GM18858 (cell line): Measurements from ENCODE around the gene TTLL11.
"Not testable (repeated sequence)": the region's sequence is repeated elsewhere in the genome, so short reads cannot be mapped to it uniquely, and the experiment has no call there.

ENCODE experiments used
- ATAC-seq: cut with Tn5 transposase; IDR thresholded peaks from one replicate; pipeline ENCODE4 v1.9.1; 2021; ENCODE audit not compliant: unreplicated experiment

TTLL11 gene

DNA sequence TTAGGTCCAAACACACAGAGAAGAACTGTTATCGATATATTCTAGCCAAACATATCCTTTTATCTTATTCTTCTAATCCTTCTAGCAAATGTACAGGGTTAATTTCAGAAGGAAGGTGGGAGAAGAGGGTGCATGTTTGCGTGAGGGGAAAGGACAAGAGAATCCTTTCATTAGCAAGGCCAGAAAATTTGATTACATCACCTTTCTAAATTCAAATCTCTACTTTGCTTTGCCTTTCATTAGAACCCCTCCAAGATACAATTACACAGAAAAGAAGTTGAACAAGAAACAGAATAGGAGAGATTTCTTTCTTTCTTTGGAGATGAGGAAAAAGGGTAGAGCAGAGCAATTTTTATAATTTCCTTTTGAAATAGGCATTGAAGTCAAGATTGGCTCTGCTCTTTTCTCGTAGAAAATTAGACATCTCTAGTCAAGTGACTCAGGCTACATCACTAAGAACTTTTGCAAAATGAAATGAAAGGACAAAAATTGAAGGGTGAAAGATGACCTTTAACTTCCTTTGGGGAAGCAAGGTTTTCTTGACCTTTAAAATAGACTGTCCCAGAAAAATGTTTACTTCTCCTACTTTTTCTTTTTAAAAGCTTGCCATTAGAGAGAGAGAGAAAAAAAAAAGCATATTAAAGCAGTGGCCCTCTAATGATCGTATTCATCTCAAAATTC lies 81.2 kb downstream of the TTLL11 start:
- ATAC-seq, result no peak

DNA sequence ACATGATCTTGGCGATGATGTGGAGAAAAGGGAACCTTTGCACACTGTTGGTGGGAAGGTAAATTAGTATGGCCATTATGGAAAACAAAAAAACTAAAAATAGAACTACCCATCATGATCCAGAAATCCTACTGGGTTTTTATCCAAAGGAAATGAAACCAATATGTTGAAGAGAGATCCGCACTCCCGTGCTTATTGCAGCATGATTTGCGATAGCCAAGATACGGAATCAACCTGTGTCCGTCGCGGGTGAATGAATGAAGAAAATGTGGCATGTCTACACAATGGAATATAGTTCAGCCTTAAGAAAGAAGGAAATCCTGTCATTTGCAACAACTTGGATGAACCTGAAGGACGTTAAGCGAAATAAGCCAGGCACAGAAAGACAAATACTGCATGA lies 84.5 kb downstream of the TTLL11 start:
- ATAC-seq, result no peak

DNA sequence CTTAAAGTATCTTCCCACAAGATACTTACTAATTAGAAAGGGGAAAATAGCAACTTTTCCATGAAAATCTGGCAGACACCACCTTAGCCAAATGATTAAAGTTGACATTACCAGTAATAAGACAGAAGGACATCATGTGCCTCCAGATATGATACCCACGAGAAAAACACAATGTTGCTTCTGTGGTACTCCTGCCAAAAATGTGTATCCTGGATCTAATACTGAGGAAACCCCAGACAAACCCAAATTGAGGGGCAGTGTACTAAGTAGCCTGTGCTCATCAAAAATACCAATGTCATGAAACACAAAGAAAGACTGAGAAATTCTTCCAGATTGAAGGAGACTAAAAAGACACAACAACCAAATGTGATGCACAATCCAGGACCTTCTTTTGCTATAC lies 85.3 kb downstream of the TTLL11 start:
- ATAC-seq, result no peak

DNA sequence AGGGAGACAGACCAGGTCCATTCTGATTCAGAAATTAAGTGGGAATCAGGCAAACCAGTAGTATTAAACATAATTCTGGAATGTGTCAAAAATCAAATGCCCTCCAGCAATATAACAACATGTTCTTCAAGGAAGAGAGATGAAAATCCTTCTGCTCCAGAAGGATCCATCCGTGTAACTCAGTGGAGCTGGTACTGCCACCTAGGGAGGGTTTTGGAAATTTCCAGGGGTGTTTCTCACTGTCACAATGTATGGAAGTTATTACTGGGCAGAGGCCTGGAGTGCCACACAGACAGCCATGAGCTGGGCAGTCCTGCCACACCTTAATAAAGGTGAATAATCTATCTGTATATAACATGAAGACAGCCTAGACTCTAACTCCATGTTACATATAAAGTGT lies 87.5 kb downstream of the TTLL11 start:
- ATAC-seq, result no peak

DNA sequence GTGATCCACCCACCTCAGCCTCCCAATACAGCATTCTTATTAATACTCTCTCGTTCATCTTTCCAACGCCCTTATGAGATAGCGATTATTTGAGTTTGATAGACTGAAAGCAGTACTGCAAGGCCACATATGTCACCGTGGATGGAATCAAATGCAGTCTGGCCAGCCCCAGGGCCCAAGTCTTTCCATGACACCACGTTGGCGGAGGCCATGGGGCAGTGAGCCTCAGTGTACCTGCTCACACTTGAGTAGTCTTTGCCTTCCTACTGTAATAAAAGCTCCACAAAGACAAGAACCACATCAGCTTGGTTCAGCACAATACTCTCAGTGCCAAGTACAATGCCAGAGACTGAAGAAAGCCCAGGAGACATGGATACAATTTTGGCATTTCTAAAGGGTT lies 88.5 kb downstream of the TTLL11 start:
- ATAC-seq, result no peak

DNA sequence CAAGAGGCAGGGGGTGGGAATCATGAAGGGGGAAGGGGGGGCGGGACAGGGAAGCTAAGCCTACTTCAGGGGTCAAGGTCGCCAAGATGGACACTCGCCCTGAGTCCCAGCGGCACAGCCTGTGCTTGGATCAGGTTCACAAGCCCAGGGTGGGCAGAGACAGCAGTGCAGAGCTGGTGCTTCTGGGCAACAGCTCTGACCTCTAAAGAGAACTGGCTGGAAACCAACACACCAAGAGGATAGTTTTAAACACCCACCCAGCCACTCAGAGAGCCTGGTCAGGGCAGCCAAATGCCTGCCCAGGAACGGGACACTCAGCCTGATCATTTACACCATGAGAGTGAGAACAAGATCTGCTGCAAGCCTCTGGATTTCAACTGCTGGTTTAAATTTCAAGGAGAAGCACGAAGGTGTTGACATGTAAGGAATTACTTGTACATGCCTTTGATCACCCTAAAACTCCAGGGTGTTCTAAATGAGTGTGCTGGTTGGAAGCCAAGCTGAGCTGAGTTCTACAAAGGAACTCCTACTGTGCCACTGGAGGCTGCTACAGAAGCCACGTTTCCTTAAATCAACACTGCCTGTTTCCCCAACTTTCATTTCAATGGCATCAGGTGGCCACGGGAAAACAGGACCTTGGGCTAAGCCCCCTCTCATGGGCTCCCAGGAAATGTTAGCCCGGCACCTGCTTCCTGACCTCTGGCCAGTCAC lies 91.5 kb downstream of the TTLL11 start:
- ATAC-seq, result no peak

DNA sequence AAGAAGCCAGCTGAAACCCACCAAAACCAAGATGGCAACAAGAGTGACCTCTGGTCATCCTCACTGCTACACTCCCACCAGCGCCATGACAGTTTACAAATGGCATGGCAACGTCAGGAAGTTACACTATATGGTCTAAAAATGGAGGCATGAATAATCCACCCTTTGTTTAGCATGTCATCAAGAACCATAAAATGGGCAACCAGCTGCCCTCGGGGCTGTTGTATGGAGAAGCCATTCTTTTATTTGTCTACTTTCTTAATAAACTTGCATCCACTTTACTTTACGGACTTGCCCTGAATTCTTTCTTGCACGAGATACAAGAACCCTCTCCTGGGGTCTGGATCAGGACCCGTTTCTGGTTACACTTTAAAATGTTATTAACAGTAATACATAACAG lies 92.6 kb downstream of the TTLL11 start:
- ATAC-seq, result not testable (repeated sequence)

DNA sequence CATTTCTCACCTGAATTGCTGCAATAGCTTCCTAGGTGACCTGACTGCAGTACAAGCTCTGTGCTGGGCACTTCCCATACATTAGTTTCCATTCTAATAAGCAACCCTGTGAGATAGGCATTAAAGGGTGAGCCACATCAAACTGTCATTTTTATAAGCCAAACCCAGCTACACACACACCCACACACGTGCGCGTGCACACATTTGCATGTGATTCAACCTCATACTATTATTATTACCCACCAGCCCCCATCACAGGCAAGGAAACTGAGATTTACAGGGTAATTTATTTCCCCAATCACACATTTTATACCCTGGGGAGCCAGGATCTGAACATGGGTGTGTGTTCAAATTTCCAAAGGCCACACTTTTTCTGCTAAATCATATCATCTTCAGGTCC lies 93.6 kb downstream of the TTLL11 start:
- ATAC-seq, result no peak

DNA sequence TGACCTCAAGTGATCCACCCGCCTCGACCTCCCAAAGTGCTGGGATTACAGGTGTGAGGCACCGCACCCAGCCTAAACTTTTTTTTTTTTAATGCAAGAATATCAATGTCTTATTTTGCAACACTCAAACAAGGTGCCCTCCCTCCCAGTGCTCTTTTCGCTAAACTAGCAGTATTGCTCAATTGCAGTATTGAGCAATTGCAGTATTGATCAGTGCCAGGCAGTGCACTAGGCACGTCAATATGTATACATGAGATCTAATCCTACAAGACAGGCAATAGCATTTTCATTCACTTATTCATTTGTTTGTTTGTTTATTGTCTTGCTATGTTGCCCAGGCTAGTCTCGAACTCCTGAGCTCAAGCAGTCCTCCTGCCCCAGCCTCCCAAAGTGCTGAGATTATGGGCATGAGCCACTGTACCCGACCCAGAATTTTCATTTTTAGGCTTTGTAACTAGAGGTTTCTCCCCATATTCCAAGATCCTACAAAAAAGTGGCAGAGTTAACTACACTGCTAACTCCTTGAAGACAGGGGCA lies 94.5 kb downstream of the TTLL11 start:
- ATAC-seq, result no peak

DNA sequence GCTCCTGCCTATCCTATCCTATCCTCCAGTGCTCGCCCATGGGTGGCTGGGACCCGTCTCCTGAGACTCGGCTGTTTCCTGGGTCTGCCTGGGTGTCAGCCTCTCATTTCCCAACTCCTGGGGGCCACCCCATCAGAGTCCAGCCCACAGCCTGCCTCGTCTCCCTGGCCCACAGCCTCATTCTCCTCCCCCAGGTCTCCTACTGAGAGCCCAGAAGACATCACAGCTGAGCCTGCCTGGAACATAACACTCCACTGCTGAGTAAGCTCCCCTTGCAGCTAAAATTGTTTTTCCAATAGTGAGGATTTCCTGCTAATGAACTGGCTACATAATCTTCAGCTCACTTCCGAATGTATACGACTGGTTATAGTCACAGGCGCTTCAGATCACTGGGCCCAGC lies 95.3 kb downstream of the TTLL11 start:
- no peak for ATAC-seq

DNA sequence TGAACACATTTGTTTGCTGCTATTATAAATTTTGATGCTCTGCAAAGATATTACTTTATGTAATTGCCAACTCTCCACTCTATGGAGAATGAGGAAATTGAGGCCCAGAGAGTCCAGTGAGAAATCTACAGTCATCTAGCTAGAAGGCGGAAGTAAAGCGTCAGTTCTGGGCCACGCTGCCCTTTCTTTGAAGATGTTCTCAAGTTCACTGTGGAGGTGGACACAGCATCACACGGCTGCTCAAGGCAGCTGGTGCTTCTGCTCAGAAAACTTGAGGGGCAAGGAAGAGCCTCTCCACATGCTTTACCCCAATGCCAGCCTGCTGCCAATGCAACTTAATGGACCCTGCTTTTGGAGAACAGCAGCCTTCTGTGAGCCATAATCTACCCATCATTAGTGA lies 96.3 kb downstream of the TTLL11 start:
- no peak for ATAC-seq

DNA sequence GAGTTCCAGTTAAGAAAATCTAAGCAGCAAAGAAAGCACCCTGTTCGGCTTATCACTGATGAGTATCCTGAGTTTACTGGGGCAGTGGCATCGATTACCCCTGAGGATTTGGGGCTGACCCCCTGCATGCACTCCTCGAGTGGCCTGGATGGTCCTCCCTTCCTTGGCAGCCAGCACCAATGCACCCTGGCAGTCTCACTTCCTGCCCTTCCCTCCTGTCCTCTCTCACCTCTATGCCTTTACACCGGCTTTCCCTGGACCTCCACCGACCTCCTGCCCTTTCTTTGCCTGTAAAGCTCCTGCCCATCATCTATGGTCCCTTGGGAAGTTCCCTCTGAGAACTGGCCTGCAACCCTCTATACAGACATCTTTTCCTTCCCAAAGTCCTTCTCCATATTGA lies 97.1 kb downstream of the TTLL11 start:
- no peak for ATAC-seq

DNA sequence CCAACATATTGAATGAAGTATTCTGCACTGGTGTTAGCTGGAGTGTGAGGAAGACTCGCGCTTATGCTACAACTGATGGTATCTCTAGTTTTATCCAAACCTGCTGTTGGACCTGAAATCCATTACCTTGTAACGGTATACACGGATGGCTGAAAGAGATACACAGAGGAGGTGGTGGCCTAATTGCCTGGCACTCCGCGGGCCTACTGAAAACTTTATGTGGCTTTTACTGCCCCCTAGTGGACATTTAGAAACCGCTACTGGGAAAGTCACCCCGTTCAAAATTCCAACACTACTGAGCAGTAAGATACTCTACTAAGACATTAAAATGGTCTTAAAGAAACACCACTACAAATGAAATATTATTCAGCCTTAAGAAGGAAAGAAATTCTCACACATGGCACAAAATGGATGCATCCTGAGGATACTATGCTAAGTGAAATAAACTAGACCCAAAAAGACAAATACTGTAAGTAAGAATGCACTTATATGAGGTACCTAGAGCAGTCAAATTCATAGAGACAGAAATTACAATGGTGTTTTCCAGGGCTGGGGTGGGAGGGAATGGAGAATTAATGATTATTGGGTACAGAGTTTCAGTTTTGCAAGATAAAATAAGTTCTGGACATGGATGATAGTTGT lies 100.4 kb downstream of the TTLL11 start:
- ATAC-seq, result no peak

DNA sequence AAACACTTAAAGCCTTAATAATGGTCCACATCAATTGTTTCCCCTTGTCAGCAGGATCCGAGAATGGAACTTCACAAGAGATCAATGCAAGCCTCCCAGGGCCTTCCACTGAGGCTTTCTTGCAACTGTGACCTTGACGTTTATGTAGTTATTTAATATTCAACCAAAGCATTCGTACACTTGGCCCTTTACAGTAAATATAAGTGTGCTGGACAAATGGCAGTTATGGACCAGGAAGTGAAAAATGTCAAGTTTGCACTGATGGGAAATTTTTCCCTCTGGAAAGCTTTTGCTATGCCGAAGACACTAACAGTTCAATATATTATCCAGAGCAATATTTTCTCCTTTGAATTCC lies 101.8 kb downstream of the TTLL11 start:
- no peak for ATAC-seq

DNA sequence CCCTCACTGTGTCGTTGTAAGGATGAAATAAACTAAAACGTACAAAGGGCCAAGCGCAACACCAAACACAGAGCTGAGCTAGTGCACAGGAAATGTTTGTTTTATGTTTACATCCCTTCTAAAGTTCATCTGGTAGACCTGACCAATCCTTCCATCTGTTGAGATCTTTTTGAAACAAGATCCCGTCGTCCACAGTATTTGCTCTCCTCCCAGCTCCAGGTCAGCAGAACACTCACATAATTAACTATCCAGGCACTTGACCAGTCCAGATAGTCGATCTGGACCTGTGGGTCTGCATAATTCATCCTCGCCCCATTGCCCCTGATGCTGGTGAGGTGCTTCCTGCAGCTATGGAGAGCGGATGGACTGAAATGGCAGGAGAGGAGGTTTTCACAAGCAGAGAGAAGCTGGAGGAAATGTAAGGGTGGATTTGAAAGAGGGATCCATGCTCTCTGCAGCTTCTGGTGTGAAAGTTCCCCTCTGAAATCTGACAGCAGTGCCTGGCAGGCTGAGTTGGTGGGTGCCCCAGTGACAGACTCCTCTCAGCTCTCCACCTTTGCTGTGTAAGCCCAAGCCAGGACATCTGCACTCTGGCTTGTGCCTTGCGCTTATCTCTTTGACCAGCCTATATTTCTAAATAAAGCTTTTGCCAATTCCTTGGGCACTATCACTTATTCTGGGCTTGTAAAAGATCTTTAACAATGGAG lies 102.4 kb downstream of the TTLL11 start:
- ATAC-seq, result no peak

DNA sequence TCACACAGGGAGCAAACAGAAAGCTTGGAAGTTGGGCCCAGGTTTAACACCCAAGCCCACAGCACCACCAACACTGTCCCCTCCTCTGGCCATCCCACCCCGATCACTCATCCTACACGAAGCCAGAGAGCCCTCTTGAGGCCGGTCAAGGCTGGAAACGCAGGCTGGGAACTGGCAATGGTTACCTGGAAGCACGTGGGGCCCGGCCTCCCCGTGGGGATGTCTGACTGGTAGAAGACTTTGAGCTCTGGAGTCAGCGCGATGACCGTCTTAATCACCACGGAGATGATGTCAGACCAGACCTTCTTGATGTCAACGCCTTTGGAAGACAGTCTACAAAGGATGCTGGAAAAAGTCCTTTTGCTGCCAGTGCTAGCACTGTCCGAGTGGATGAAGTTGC lies 104.1 kb downstream of the TTLL11 start:
- no peak for ATAC-seq

DNA sequence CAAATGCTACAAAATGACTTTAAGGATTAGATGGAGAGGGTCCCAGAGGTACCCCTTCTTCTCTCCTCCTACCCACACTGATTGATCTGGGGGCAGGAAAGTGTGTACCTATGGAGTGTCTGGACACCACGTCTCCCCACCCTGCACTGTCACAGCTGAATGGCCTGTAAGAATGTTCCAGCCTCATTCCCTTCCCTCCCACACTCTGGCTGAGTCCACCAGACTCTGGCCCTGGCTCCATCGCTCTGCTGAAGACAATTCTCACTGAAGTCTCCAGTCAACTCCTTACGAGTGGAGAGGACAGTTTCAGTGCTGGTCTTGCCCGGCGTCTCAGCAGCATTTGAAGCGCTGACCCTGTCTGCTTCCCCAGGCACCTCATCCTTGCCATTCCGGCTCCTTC lies 105.8 kb downstream of the TTLL11 start:
- no peak for ATAC-seq

DNA sequence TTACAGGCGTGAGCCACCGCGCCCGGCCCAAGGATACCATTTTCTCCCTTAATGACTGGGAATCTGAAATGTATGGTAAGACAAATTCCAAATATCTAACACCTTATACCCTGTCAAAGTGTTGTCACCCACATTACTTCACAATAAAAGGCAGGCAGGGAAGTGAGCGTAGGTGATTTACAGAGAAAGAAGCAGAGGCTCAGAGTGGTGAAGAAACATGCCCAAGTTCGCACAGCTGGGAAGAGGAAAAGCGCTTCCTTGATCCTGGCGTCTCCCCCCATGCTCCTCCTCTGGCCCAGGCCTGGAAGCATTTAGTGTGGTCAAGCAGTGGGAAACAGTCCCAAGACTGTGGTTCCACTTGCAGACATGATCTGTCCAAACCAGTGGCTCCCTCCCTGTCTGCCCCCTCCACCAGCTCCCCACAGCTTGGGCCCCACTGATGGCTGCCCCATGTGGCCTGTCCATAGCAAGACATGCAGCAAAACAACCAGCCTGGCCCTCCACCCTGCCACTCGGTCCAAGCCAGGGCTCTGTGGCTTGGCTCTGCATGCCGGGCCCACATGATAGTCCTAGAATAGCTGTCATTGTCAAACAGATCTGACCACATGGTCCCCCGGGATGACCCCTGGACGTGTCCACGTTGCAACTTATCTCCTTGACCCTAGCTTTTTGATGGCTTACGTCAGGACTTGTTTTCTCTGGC lies 107.2 kb downstream of the TTLL11 start:
- no peak for ATAC-seq

DNA sequence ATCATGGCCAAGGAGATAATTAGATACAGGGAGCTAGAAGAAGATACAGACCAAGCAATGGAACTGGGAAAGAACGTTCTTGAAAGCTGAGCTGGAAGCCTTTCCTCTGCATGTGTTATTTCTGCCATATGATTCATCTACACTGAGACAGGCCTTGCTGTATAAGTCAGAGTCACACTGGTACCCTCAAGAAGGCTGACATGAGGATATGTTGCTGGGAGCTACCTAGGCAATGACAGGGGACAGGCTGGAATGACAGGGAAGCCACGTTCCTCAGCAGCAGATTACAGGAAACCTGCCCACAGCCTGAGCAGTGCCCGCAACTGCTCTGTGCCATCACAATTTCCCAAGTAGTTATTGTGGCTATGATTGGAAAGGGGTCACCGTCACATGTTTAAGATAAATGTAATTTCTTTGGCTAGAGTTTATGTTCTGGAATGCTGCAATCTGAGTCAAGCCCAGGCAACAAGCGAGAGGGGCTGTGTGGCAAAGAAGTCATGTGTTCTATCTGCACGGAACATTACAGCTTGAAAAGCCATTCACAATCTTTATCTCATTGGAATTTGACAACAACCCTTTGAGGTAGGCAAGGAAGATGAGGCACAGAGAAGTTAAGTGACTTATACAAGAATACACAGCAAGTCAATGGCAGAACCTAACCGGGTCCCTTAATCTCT lies 108.2 kb downstream of the TTLL11 start:
- ATAC-seq, result no peak

DNA sequence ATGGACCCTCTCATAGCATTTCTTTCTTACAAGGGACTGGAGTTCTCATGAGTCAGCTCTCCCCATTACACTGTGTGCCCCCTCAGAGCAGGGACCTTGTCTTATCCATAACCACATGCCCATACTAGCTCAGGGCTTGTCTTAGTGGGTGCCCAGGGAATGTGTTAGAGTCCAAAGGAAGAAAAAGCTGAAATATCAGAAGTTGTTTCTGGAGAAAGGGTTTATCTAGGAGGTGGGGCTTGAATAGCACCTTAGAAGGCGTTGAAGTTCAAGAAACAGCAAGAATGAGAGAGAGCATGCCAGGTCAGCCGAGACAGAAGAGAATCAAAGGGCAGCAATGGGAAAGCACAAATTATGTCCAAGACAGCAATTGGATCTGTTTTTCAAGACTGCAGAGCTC lies 109.4 kb downstream of the TTLL11 start:
- no peak for ATAC-seq
